GM12891 (cell line): ENCODE measurements around the gene SPRR1B.

Source experiments
- POLR2A ChIP-seq: IDR thresholded peaks from 2 replicates; pipeline ENCODE4 v1.6.1; 2011; ENCODE audit warnings: low read depth, low read length, control low read depth
- POLR2AphosphoS5 ChIP-seq: IDR thresholded peaks from 2 replicates; pipeline ENCODE4 v1.6.1; 2011; ENCODE audit warnings: low read depth, low read length, control low read depth
- POU2F2 ChIP-seq: IDR thresholded peaks from 2 replicates; pipeline ENCODE4 v1.6.1; 2011; ENCODE audit warnings: low read depth, mild to moderate bottlenecking, control low read depth, low read length, moderate library complexity
- SPI1 ChIP-seq: IDR thresholded peaks from 2 replicates; pipeline ENCODE4 v1.6.1; 2011; ENCODE audit warnings: low read depth, low read length, control low read depth
- TAF1 ChIP-seq: IDR thresholded peaks from 2 replicates; pipeline ENCODE4 v1.6.1; 2011; ENCODE audit warnings: low read depth, low read length, control low read depth

GRCh38 chr1:153081736-153082135 is 50.7 kb downstream of the SPRR1B start:
- TF ChIP-seq TAF1 (no peak), POLR2AphosphoS5 (no peak), POLR2A (no peak), SPI1 (no peak), POU2F2 (no peak)
